ENCODE measurements around the gene RBBP8.
"Not testable (repeated sequence)": the region's sequence is repeated elsewhere in the genome, so short reads cannot be mapped to it uniquely, and the experiment has no call there.

RBBP8 gene

GRCh38 chr18:22946217-22946616, 13.1 kb downstream of the RBBP8 start:
- DNase-seq: no peak

GRCh38 chr18:22946846-22947245, 13.7 kb downstream of the RBBP8 start:
- no peak for DNase-seq

DNA sequence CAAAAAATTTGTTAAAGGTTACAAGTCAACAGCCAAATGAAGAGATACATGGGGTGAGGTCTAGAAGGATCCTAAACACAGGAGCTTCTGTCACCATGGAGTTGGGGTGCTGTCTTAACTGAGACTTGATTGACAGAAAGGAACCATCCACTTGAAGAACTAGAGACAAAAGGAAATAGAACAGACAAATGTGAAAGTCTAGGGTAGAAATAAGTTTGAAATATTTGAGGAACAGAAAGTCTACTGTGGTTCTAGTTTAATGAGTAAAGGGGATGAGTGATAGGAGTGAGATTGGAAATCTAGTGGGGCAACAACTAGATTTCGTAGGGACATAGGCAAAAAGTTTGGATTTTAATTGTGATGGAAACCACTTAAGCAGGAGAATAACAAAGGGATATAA, 18.7 kb downstream of the RBBP8 start:
- no peak for DNase-seq

- DNase-seq: no peak
These were observed 19.4 kb downstream of the RBBP8 start for GRCh38 chr18:22952525-22952924.

- DNase-seq: not testable (repeated sequence)
These were observed 20.9 kb downstream of the RBBP8 start for GRCh38 chr18:22953982-22954381.

- no peak for DNase-seq
These were observed 23.1 kb downstream of the RBBP8 start for GRCh38 chr18:22956226-22956625.

GRCh38 chr18:22961156-22961555, 28.0 kb downstream of the RBBP8 start:
- no peak for DNase-seq

- no peak for DNase-seq
These were observed 28.9 kb downstream of the RBBP8 start for GRCh38 chr18:22962004-22962403.

DNA sequence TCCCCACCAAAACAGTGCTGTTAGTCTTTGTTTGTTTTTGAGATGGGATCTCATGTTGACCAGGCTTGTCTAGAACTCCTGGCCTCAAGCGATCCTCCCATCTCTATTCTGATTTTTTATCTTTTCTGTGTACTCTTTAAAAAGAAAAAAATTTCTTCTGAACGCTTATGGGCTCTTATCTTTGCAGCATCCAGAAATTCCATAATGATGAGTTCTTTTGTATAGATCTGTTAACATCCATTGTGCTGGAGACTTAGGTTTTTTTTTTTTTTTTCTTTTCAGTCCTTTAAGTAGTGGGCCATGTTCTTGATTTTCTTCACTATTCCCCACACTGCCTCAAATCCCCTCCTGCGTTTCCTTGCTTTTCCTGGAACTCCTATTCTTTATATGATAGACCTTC, 31.0 kb downstream of the RBBP8 start:
- DNase-seq: no peak

GRCh38 chr18:22964722-22965121, 31.6 kb downstream of the RBBP8 start:
- DNase-seq: no peak

- DNase-seq: no peak
These were observed 37.9 kb downstream of the RBBP8 start for GRCh38 chr18:22971038-22971437.

GRCh38 chr18:22974001-22974400, 40.9 kb downstream of the RBBP8 start:
- no peak for DNase-seq

GRCh38 chr18:22974707-22975106, 41.6 kb downstream of the RBBP8 start:
- DNase-seq: no peak

GRCh38 chr18:22975508-22975907, 42.4 kb downstream of the RBBP8 start:
- peak in 1 of 2 experiments; percentile 41 for DNase-seq

GRCh38 chr18:22977847-22978701, 44.9 kb downstream of the RBBP8 start:
- no peak for DNase-seq

- DNase-seq: no peak
These were observed 47.3 kb downstream of the RBBP8 start for GRCh38 chr18:22980394-22980793.

DNA sequence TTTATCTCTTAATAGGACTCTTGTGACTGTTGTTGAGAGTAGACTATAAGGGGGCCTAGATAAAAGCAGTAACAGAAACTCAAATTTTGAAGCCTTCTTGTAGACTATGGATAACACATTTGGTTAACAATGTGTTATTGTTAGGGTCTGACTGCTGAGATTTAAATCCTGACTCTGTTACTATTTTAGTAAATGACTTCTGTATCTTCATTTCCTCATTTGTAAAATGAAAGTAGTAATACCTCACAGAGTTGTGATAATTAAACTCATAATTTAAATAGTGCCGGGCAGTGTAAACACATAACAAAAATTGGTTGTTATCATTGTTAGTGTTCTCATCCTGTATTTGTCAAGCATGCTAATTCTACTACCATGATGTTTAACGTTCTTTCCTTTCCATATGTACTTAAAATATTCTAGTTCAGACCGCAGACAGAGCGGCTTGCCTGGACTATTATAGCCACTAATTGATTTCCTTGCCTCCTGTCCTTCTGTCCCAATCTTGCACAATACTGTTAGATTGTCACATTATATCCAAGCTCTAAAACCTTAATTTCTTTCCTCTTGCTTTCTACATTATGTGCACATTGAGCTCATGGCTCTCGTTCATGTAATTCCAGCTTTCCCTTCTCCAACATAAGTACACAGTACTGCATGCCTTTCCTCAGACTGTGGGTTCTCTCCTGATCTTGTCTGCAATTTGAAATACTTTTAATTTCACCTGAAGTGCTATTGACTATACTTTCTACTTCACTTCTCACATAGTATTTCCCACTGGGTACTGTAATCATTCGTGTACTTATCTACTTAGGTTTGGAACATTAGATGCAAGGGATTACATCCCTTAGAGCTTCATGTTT, 48.4 kb downstream of the RBBP8 start:
- no peak for DNase-seq

- DNase-seq: peak; percentile 30 to 69
These were observed 50.0 kb downstream of the RBBP8 start for GRCh38 chr18:22983175-22983574.

GRCh38 chr18:22985250-22985649, 52.1 kb downstream of the RBBP8 start:
- no peak for DNase-seq

DNA sequence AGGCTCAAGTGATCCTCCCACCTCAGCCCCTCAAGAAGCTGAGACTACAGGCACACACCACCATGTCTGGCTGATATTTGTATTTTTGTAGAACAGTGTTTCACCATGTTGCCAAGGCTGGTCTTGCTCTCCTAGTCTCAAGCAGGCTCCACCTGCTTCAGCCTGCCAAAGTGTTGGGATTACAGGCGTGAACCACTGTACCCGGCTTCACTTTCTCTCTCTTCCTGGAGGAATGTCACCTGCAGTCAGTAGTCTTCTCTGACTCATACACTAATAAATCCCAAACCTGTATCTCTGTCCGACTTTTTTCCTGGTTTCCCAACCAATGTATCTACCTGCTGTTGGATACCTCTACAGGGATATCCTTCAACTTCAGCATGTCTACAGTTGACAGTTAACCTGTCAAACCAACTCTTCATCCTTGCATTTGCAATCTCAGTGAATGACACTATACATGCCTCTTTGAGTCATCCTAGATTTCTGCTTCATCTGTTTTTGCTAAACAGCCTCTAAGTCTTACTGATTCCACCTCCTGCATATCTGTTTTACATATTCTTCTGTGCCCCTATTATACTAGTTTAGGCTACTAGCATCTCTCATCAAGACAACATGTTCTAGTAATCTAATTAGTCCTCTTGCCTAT, 54.5 kb downstream of the RBBP8 start:
- DNase-seq: no peak

- no peak for DNase-seq
These were observed 55.1 kb downstream of the RBBP8 start for GRCh38 chr18:22988208-22988607.

DNA sequence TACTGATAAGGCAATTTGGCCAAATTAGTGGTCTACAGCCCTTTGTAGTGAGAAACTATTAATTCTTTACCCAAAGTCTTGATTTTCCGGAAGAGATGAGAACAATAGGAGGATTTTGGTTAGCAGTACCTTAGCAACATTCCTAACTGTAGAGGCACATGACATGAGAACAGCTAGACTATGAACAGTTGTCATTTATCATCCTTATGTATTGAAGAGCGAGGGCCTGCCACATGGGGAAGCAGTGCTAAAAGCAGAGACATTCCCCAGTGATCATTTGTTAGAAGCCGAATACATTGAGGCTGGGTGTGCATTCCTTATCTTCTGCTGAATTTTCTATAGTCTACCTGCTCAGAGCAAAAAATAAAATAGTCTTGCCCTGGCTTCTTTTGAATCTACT, 65.2 kb downstream of the RBBP8 start:
- no peak for DNase-seq

- no peak for DNase-seq
These were observed 66.1 kb downstream of the RBBP8 start for GRCh38 chr18:22999212-22999611.

- no peak for DNase-seq
These were observed 66.5 kb downstream of the RBBP8 start for GRCh38 chr18:22999647-23000046.

Data from AML-193 (cell line).